Fibroblast of lung (primary cell): ENCODE data around the gene DOCK3.

Source experiments
- CTCF ChIP-seq, 2 donors: IDR thresholded peaks in 1 of 2; conservative IDR thresholded peaks in 1 of 2; 1 replicate in 1 of 2; 2 replicates in 1 of 2; pipeline ENCODE4 v1.5.1; 2011 to 2012; ENCODE audit warnings: low read length in 2 of 2, control low read depth in 1 of 2, inconsistent platforms in 1 of 2, low read depth in 1 of 2, mild to moderate bottlenecking in 1 of 2
- EZH2 ChIP-seq: IDR thresholded peaks from 2 replicates; pipeline ENCODE4 v1.5.1; 2012; ENCODE audit warnings: low read length, control low read depth, mild to moderate bottlenecking; ENCODE audit errors: missing control alignments

GRCh38 chr3:50777680-50778079 lies 103.0 kb downstream of the DOCK3 start:
- TF ChIP-seq CTCF (conservative IDR thresholded peaks at IDR 0.05 in 1 of 2, IDR thresholded peaks at IDR 0.05 in 1 of 2; ENCODE audit: low read depth in 1 of 2, low read length in 2 of 2) (no peak), EZH2 (no peak)
